HG03575 (cell line): ENCODE measurements around the gene GAL3ST2.
"Not testable (repeated sequence)": the region's sequence is repeated elsewhere in the genome, so short reads cannot be mapped to it uniquely, and the experiment has no call there.

Experiments
- ATAC-seq: cut with Tn5 transposase; IDR thresholded peaks from one replicate; pipeline ENCODE4 v1.9.1; 2021; ENCODE audit not compliant: unreplicated experiment, insufficient number of reproducible peaks, low FRiP score; ENCODE audit errors: extremely low read depth

Gene GAL3ST2

GRCh38 chr2:241777686-241778627, 1.3 kb downstream of the GAL3ST2 start:
- no peak for ATAC-seq

- ATAC-seq, result no peak
Observed at GRCh38 chr2:241780939-241781569, 4.4 kb downstream of the GAL3ST2 start.

GRCh38 chr2:241782053-241782452, 5.4 kb downstream of the GAL3ST2 start:
- ATAC-seq, result not testable (repeated sequence)

- ATAC-seq, result no peak
Observed at GRCh38 chr2:241788135-241788534, 11.5 kb downstream of the GAL3ST2 start.

- no peak for ATAC-seq
Observed at GRCh38 chr2:241788572-241788971, 11.9 kb downstream of the GAL3ST2 start.

GRCh38 chr2:241791385-241791784, 14.8 kb downstream of the GAL3ST2 start:
- not testable (repeated sequence) for ATAC-seq

- no peak for ATAC-seq
Observed at GRCh38 chr2:241793385-241793784, 16.8 kb downstream of the GAL3ST2 start.

GRCh38 chr2:241794250-241794823, 17.7 kb downstream of the GAL3ST2 start:
- no peak for ATAC-seq

GRCh38 chr2:241795021-241795999, 18.7 kb downstream of the GAL3ST2 start:
- ATAC-seq, result no peak

GRCh38 chr2:241796209-241796608, 19.6 kb downstream of the GAL3ST2 start:
- no peak for ATAC-seq

- ATAC-seq, result no peak
Observed at GRCh38 chr2:241796610-241797138, 20.1 kb downstream of the GAL3ST2 start.

- ATAC-seq, result no peak
Observed at GRCh38 chr2:241797441-241798080, 20.9 kb downstream of the GAL3ST2 start.

GRCh38 chr2:241798081-241798630, 21.5 kb downstream of the GAL3ST2 start:
- ATAC-seq, result no peak

- ATAC-seq, result no peak
Observed at GRCh38 chr2:241798631-241799521, 22.3 kb downstream of the GAL3ST2 start.

GRCh38 chr2:241799522-241800197, 23.0 kb downstream of the GAL3ST2 start:
- no peak for ATAC-seq

- ATAC-seq, result not testable (repeated sequence)
Observed at GRCh38 chr2:241800198-241800903, 23.7 kb downstream of the GAL3ST2 start.
